Astrocyte of the hippocampus (primary cell): Measurements from ENCODE around the gene FOCAD.

ENCODE experiments used
- DNase-seq: peaks from one replicate; pipeline ENCODE4 v3.0.0; 2011; ENCODE audit warnings: low read depth, low spot score

Gene FOCAD

DNA sequence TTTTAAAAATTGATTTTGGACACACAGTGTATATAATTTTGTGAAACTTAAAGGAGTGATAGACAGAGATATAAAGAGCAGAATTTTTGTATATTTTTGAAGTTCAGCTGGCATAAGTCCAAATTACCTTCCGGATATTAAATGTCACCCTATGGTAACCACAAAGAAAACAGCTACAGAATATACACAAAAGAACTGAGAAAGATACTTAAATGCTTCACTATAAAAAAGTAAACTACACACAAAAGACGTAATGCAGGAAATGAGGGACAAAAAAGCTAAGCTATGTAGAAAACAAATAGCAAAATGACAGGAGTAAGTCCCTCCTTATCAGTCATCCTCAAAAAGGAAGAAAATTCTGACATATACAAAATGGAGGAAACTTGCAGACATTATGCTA is 318.0 kb downstream of the FOCAD start:
- no peak for DNase-seq

DNA sequence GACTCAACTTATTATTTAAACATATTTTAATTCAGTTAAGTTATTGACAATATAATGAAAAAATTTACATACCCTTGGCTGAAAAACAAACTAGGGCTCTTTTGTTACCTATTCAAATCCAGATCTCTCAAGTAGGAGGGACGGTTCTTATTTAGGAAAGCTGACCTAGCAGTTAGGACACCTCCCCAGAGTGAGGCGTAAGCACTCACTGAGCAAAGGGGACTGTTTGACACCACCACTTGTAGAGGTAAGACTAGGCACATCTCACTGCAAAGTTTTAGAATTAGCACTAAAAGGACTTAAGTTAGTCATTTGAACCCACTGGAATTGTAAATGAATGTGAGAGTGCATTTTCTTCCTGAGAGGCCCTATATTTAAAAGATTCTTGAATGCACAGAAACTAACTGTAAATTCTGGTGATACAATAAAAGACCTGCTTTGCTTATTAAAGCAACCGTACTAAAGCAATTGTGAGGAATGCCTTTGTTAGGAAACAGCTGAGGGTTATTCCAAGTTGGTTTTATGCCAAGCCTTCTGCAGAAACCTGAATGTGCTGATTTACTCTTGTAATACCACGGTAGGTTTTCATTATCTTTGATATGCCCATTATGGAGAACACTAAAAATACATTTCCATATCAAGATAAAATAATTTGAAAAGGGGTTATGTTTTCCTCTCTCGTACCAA is 331.2 kb downstream of the FOCAD start:
- DNase-seq = peak; percentile 35

GRCh38 chr9:21015995-21016394 is 331.9 kb downstream of the FOCAD start:
- DNase-seq = no peak

GRCh38 chr9:21016701-21017491 is 332.8 kb downstream of the FOCAD start:
- peak; percentile 11 for DNase-seq

GRCh38 chr9:21018177-21018576 is 334.1 kb downstream of the FOCAD start:
- no peak for DNase-seq

DNA sequence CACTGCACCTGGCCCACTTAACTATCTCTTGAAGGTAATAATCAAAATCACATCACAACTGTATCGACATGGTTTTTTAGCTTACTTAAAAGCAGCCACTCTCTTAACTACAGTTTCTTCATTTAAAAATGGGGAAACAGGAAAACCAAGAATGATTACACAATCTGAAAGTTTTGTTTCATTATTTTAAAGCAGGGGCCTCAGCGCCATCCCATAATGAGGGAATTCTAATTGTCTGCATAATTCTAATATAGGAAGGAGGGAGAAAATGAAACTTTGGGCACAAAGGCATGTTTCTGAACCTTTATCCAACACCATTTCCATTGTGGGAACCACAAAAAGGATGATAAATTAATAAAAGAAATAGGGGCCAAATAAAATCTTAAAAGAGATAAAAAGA is 339.8 kb downstream of the FOCAD start:
- no peak for DNase-seq

DNA sequence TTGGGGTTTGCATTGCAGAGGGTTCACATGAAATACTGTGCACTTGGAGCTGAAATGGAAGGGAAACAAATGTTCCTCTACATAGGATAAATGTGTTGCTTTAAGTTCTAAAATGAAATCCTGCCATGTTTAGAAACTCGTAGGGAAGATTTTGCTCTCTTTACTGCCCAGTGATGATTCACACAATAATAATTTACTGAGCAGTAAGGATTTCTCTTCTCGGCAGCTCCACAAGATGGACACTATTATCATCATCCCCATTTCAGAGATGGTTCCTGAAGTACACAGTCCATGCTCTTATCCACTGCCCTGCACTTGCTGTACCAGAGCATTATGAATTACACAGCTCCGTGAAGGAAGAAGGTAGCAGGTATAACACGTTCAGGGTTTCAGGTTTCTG is 343.2 kb downstream of the FOCAD start:
- peak; percentile 17 for DNase-seq

- no peak for DNase-seq
These were observed 344.4 kb downstream of the FOCAD start for GRCh38 chr9:21028466-21028865.

DNA sequence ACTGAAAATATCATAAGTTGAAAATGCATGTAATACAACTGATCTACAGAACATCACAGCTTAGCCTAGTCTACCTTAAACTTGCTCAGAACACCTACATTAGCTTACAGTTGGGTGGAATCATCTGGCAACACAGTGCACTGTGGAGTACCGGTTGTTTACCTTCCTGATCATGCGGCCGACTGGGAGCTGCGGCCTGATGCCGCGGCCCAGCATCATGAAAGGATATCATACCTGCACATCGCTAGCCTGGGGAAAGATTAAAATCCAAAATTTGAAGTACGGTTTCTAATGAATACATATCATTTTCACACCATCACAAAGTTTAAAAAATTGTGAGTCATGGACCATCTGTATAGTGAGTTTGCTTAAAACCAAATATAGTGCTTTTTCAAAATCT is 345.6 kb downstream of the FOCAD start:
- DNase-seq = no peak

DNA sequence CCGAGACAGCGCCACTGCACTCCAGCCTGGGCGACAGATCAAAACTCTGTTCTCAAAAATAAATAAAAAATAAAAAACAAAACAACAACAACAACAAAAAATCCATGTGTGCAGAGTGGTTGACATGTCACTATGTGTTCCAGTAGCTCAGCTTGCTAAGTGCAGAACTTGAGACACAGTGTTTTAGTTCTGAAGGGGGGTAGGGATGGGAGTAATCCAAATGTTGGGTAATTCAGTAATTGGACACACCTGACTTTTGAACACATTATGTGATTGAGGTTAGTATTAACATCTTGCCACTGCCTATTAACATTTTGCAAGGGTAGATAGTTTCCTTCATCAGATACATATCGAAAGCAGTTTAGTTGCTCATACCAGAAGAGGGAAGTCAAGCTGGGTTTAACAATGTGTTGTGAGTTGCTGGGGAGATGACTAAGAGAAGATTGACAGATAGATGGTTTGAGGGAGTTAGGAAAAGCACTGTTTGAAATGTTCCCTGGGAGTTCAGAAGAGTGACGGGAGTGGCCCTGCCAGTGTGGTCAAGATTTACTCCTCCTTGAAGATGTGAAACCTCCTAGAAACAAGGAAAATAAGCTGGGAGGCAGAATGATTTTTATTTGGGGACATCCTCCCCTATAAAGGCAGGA is 346.5 kb downstream of the FOCAD start:
- DNase-seq = peak; percentile 56

DNA sequence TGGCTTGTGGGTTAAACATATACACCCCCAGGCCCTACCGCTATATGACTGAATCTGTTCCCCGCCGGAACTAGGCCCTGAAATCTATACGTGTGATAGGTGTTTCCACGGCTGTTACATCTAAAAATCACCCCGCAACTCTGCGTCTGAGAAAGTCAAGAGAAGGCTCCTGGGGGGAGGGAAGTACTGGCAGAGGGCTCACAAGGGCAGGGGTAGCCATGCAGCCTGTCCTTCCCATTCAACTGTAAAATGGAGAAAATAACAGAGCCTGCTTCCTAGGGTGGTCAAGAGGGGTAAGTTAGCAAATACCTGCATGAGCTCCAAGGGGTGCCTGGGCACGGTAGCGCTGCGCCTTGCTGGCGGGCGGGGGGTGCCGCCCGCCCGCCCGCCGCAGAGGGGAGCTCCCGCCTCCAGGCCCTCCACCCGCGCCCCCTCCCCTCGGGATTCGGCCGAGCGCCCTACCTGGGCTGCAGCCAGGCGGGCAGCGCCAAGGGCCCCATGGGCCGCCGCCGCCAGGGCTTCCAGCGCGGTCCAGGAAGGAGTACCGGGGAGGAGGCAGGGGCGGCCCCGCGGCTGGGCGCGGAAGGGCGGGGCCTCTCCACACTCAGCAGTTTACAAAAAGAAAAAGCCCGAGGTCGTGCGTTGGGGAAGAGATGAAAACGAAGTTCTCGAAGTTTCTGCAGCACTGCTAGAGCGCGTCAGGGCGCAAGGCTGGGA is 347.2 kb downstream of the FOCAD start, which contains the start of gene HACD4:
Gene HACD4 (minus strand): TSS at position 550 of the 717 bp plus-strand sequence. CDS start 50 bp downstream, at position 500.
- DNase-seq = peak; percentile 63

DNA sequence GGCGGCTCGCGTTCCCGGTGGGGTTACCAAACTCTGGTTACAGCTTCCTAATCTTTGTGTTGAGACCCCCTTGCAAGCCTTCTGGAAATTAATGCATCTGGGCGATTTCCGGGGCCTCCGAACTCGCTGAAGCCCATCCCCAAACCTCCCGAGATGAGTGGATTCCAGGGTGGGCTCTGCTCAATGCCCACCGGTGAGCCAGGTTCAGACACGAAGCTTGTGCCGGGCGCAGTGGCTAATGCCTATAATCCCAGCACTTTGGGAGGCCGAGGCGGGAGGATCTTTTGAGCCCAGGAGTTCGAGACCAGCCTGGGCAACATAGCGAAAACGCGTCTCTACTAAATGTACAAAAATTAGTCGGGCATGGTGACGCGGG is 347.7 kb downstream of the FOCAD start:
- no peak for DNase-seq

DNA sequence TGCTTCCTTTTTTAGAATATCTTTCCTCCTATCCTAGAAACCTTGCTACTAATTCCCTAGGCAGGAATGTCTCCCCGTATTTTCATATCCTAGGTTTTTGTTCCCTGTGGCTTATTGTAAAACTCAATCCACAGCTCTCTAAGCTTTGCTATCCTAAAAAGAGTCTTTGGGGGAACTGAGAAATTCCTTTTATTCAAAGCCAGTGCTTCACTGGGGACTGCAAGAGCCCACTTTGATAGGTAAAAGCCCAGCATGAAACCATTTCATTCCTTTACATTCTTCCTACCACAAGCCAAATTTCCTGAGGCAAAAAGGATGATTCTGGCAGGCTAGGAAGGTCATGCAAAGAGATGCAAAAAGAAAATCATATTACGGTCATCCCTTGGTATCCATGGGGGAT is 353.2 kb downstream of the FOCAD start:
- no peak for DNase-seq

DNA sequence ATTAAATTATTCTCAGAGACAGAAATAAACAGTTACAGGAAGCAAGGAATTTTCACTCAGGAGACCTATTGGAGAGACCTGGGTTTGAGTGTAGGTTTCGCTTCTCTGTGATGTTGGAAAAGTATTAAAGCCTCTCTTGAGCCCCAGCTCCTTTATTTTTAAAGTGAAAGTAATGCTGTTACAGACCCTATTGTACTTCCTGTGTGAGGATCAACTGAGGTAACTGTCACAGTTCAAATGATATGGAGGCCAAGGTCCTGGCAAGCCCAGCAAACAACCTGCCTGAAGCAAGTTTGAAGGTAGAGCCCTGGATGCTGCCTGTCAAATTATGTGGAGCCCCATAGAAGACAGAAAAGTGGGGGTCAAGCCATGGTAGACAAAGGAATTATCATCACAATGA is 355.2 kb downstream of the FOCAD start:
- no peak for DNase-seq

DNA sequence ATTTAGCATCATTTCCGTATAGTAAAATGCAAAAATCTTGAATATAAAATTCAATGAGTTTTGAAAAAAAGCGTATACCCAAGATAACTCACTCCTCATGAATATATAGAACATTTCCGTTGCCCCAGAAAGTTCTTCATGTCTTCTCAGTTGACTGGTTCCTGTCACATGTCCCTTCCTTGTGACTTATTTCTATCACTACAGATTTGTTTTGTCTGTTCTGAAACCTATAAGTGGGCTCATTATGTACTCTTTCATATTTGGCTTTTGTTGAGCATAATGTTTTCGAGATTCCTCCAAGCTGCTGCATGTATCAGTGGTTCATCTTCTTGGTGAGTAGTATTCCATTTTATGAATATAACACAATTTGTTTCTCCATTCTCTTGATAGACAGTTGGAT is 358.4 kb downstream of the FOCAD start:
- no peak for DNase-seq

- no peak for DNase-seq
These were observed 359.8 kb downstream of the FOCAD start for GRCh38 chr9:21043841-21044240.
